Eye (tissue), 1 donor: Measurements from ENCODE around the gene HBEGF.

Experiments
- DNase-seq: peaks from one replicate; pipeline ENCODE4 v3.0.0-alpha.2; 2015

The HBEGF gene

GRCh38 chr5:140346348-140347221 lies at the start of gene HBEGF:
TSS of gene HBEGF (minus strand) at chr5:140346603. CDS start at chr5:140346328, 275 bp downstream.
- DNase-seq = peak; percentile 90

- DNase-seq = no peak
These were observed 47.3 kb upstream of the HBEGF start for GRCh38 chr5:140393738-140394137.

GRCh38 chr5:140391732-140392131 lies 45.3 kb upstream of the HBEGF start:
- no peak for DNase-seq

GRCh38 chr5:140391312-140391711 lies 44.9 kb upstream of the HBEGF start:
- no peak for DNase-seq

GRCh38 chr5:140388052-140388451 lies 41.6 kb upstream of the HBEGF start:
- no peak for DNase-seq

- DNase-seq = no peak
These were observed 36.9 kb upstream of the HBEGF start for GRCh38 chr5:140383300-140383699.

- DNase-seq = no peak
These were observed 36.5 kb upstream of the HBEGF start for GRCh38 chr5:140382866-140383265.

- no peak for DNase-seq
These were observed 35.6 kb upstream of the HBEGF start for GRCh38 chr5:140381972-140382371.

- no peak for DNase-seq
These were observed 34.9 kb upstream of the HBEGF start for GRCh38 chr5:140381351-140381750.

GRCh38 chr5:140372971-140373487 lies 26.6 kb upstream of the HBEGF start:
- peak; percentile 88 for DNase-seq

GRCh38 chr5:140371356-140372151 lies 25.2 kb upstream of the HBEGF start:
- no peak for DNase-seq

GRCh38 chr5:140367256-140368013 lies 21.0 kb upstream of the HBEGF start:
- DNase-seq = no peak

- DNase-seq = no peak
These were observed 20.3 kb upstream of the HBEGF start for GRCh38 chr5:140366589-140367255.

- DNase-seq = no peak
These were observed 19.5 kb upstream of the HBEGF start for GRCh38 chr5:140365941-140366340.

- DNase-seq = no peak
These were observed 18.9 kb upstream of the HBEGF start for GRCh38 chr5:140365282-140365681.

- no peak for DNase-seq
These were observed 18.0 kb upstream of the HBEGF start for GRCh38 chr5:140364472-140364765.

- DNase-seq = no peak
These were observed 17.4 kb upstream of the HBEGF start for GRCh38 chr5:140363631-140364471.

GRCh38 chr5:140362875-140363630 lies 16.6 kb upstream of the HBEGF start:
- DNase-seq = peak; percentile 89

GRCh38 chr5:140362311-140362710 lies 15.9 kb upstream of the HBEGF start:
- DNase-seq = no peak

- no peak for DNase-seq
These were observed 15.5 kb upstream of the HBEGF start for GRCh38 chr5:140361901-140362300.
